ENCODE measurements around the gene FAM83B.
"Not testable (repeated sequence)": the region's sequence is repeated elsewhere in the genome, so short reads cannot be mapped to it uniquely, and the experiment has no call there.

The FAM83B gene

DNA sequence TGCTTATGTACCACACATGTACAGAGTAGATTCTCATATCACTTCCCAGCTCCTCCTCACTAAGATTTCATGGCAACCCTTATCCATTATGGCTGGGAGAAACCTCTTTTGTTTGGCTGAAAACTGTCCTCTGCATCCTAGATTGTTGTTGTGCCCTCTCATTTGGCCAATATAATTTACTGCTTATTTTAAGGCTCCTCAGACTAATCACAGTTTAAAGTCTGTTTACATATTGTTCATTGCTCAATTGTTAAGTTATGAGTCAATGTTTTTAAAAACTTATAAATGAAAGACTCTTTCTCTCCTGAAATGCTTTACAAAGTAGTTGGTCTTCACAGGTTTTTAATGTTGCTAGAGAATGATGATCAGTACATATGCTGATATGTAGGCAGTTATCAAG lies 57.3 kb downstream of the FAM83B start:
- no peaks in the 10 kb centered on the region for H3K4me1 Mint-ChIP-seq
- H3K36me3 Mint-ChIP-seq, result no peaks in the 10 kb centered on the region
- no peaks in the 10 kb centered on the region for H3K9me3 Mint-ChIP-seq
- no peak overlapping the region for H3K4me3 Mint-ChIP-seq
- no peaks in the 10 kb centered on the region for H3K27me3 Mint-ChIP-seq
- no peak overlapping the region for H3K27ac Mint-ChIP-seq

DNA sequence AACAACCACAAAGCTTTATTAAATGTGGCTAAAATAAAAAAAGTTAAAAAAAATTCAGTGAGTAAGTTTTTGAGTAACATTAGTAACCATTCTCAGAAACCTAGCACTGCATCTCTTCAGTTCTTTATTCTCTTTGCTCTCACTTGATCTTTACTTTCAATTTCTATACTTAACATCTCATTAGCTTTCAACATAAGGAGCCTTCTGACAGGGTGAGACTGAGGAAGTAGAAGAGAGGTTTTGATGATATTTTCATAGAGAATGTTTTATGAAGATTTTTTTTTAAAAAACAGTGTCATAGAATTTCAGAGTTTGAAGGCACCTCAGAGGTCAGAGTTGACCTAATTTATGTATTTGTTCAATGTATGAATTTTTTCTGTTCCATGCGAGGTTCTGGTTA lies 60.8 kb downstream of the FAM83B start:
- Mint-ChIP-seq H3K4me1 (no peaks in the 10 kb centered on the region), H3K27me3 (no peaks in the 10 kb centered on the region), H3K4me3 (no peak overlapping the region), H3K36me3 (no peaks in the 10 kb centered on the region), H3K27ac (no peak overlapping the region), H3K9me3 (no peaks in the 10 kb centered on the region)

DNA sequence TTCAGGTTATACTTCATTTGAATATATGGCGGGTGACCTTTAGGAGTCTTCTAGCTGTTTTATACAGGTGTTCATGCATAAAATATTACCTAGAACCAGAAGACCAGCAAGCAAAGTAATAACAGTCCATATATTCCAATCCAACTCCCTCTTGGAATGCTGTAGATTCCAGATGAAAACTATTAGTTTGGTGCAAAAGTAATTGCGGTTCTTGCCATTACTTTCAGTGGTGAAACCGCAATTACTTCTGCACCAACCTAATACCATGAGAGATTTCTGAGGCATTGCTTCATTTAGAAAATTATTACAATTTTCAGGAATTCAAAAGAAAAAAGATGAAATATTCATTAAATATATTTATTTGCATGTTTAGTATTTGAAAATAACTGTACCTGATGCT lies 62.6 kb downstream of the FAM83B start:
- H3K27me3 Mint-ChIP-seq, result no peaks in the 10 kb centered on the region
- H3K4me3 Mint-ChIP-seq, result no peak overlapping the region
- no peaks in the 10 kb centered on the region for H3K9me3 Mint-ChIP-seq
- no peak overlapping the region for H3K27ac Mint-ChIP-seq
- no peaks in the 10 kb centered on the region for H3K4me1 Mint-ChIP-seq
- H3K36me3 Mint-ChIP-seq, result no peaks in the 10 kb centered on the region

DNA sequence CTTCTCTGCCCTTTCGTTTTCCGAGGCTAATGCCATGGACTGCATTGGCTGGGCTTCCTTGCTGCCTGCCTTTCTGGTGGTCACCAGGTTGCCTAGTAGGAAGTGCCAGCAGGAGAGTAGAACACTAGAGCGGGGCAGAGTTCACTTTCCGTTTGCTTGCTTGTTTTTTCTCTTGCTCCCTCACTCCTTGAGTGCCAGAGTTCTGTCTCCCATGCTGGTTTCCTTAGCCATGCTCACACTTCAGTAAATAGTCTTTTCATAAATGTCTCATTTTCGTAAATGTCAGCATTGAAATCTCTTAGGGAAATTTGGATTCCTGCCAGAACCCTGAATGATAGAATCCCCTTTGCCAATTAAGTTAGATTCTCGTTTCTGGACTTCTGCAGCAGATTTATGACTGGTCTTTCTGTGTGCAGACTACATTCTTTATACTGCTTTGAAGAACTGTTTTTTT lies 63.9 kb downstream of the FAM83B start:
- no peaks in the 10 kb centered on the region for H3K4me1 Mint-ChIP-seq
- H3K36me3 Mint-ChIP-seq, result no peaks in the 10 kb centered on the region
- H3K9me3 Mint-ChIP-seq, result peaks cover 6% of the 10 kb centered on the region
- no peak overlapping the region for H3K27ac Mint-ChIP-seq
- H3K27me3 Mint-ChIP-seq, result no peaks in the 10 kb centered on the region
- H3K4me3 Mint-ChIP-seq, result no peak overlapping the region

DNA sequence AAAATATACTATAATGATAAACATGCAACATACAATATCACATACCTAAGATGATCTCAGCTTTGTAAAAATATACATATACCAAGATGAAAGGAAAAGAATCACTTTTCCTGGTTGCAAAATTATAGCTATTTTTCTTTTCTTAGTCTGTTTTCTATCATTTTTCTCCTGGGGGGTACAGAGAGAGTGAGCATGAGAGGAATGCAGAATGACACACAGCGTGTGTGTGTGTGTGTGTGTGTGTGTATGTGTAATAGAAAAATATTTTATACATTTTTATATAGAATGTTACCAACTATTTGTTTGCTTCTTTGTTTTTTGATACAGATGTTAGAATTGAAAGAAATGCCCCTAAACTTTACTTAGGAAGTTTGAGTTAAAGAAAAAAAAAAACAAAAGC lies 64.3 kb downstream of the FAM83B start:
- H3K27ac Mint-ChIP-seq, result no peak overlapping the region
- H3K27me3 Mint-ChIP-seq, result no peaks in the 10 kb centered on the region
- peaks cover 6% of the 10 kb centered on the region for H3K9me3 Mint-ChIP-seq
- no peaks in the 10 kb centered on the region for H3K4me1 Mint-ChIP-seq
- no peaks in the 10 kb centered on the region for H3K36me3 Mint-ChIP-seq
- H3K4me3 Mint-ChIP-seq, result no peak overlapping the region

DNA sequence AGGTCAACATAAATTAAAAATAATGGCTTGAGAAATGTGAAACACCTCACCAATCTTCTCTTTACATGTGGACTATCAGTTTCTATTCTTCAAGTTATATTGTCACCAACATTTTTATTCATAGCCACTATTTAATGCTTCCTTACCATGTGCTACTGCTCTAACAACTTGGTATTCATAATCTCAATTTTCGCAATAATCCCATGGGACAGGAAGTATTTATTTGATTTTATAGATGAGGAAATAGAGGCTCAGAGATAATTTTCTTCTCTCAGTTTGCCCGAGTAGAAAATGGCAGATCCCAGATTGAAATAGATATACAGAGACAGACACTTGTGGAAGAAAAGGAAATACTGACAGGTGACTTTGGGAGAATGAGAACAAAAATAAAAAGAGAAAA lies 66.6 kb downstream of the FAM83B start:
- Mint-ChIP-seq H3K27ac (no peak overlapping the region), H3K9me3 (peaks cover 6% of the 10 kb centered on the region), H3K4me1 (no peaks in the 10 kb centered on the region), H3K27me3 (no peaks in the 10 kb centered on the region), H3K4me3 (no peak overlapping the region), H3K36me3 (no peaks in the 10 kb centered on the region)

DNA sequence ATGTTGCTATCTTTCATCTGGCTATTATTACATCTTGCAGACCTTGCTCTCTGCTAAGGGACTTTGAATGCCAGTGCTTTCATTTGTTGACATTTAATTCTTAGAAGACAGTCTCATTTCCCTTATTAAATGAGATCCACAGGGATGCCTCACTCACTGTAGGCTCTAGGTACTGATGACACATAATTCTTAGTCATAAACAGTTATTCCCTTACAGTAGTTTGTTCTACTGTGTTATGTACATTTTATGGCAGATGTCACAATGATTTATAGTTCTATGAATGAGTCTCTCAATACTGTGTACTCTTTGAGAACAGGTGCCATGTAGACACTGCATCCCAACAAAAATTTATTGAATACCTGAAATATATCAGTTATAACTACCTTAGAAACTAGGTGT lies 70.3 kb downstream of the FAM83B start:
- Mint-ChIP-seq H3K9me3 (peaks cover 6% of the 10 kb centered on the region), H3K27me3 (no peaks in the 10 kb centered on the region)

DNA sequence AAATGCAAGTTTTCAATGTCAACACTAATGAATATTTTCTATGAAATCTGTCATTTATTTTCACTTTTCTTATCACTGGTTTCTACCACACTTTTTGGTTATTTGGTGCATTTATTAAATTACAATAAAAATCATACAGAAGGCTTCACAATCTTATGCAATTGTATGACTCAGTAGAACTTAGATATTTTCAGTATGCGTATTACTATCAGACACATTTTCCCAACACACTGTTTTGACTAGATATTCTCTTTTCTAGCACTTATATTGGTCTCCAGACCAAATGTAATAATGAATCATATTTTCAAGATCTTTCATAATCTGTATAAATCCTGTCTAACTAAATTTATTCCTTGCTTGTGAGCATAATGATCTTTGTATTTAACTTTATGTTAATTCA lies 74.1 kb downstream of the FAM83B start:
- H3K4me3 Mint-ChIP-seq, result no peak overlapping the region
- H3K36me3 Mint-ChIP-seq, result no peaks in the 10 kb centered on the region
- H3K4me1 Mint-ChIP-seq, result no peaks in the 10 kb centered on the region
- no peaks in the 10 kb centered on the region for H3K9me3 Mint-ChIP-seq
- no peaks in the 10 kb centered on the region for H3K27me3 Mint-ChIP-seq
- no peak overlapping the region for H3K27ac Mint-ChIP-seq

More for the DNA sequence above, 70.3 kb downstream of the FAM83B start:
- no peaks in the 10 kb centered on the region for H3K36me3 Mint-ChIP-seq
- H3K27ac Mint-ChIP-seq, result no peak overlapping the region
- no peak overlapping the region for H3K4me3 Mint-ChIP-seq
- no peaks in the 10 kb centered on the region for H3K4me1 Mint-ChIP-seq

DNA sequence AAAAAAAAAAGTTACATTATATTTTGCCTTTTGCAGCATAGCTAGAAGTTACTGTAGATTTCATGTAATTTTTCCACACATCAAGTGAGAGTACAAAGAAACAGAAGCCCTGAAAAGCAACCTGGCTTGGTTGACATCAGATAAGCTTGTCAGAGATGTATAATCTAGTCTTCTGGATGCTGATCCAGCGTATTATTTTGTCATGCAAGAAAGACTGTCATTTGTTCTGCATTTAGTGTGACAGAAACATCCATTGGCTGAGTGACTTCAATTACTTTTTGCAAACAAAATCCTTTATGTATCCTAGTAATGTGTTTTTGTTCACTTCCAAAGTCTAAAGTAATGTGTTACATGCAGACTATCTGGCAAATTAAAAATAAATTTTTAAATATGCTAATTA lies 75.3 kb downstream of the FAM83B start:
- H3K27me3 Mint-ChIP-seq, result no peaks in the 10 kb centered on the region
- H3K27ac Mint-ChIP-seq, result no peak overlapping the region
- no peaks in the 10 kb centered on the region for H3K36me3 Mint-ChIP-seq
- no peaks in the 10 kb centered on the region for H3K9me3 Mint-ChIP-seq
- H3K4me3 Mint-ChIP-seq, result no peak overlapping the region
- no peaks in the 10 kb centered on the region for H3K4me1 Mint-ChIP-seq

DNA sequence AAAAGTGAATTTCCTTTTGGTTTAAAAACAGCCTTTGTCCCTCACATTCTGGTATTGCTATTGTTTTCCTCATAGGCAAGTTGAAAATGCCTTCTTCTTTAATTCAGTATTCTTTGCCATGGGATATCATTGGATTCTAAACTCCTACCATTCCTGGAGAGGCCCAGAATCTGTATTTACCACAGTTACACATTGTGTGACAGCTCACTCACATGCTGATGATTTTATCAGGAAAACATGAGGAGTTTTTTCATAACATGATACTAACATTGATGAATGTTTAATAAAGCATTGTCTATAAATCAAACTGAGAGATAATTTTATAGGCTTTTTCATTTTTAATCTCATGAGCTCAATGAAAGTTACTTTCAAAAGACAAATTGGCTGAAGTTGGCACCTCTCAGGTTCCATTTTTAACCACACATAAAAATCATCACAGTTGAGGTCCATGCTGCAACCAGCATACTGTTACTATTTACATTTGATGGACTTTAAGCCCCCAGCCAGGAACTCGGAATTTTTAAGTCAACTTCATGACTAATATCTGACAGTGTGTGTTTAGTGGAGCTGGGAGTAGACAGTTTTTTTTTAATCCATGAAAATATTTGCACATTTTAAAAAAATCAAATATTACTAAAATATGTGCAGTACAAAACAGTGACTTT lies 82.8 kb downstream of the FAM83B start:
- Mint-ChIP-seq H3K4me1 (no peaks in the 10 kb centered on the region), H3K36me3 (no peaks in the 10 kb centered on the region), H3K27me3 (no peaks in the 10 kb centered on the region), H3K27ac (no peak overlapping the region), H3K9me3 (peaks cover 20% of the 10 kb centered on the region), H3K4me3 (no peak overlapping the region)

DNA sequence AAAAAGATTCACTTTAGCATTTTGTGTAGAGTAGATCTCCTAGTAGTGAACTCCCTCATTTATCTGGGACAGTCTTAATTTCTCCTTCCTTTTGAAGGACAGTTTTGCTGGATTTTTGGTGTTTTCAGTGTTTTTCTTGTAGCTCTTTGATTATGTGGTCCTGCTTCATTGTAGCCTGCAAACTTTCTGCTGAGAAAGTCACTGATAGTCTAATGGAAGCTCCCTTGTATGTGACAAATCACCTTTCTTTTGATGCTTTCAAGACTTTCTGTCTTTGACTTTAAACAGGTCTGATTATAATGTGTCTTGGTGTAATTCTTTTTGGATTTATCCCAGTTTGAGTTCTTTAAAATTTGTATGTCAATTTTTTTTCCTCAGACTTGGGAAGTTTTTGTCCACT lies 86.1 kb downstream of the FAM83B start:
- H3K27ac Mint-ChIP-seq, result no peak overlapping the region
- no peaks in the 10 kb centered on the region for H3K4me1 Mint-ChIP-seq
- no peaks in the 10 kb centered on the region for H3K27me3 Mint-ChIP-seq
- H3K36me3 Mint-ChIP-seq, result no peaks in the 10 kb centered on the region
- peaks cover 20% of the 10 kb centered on the region for H3K9me3 Mint-ChIP-seq
- no peak overlapping the region for H3K4me3 Mint-ChIP-seq

DNA sequence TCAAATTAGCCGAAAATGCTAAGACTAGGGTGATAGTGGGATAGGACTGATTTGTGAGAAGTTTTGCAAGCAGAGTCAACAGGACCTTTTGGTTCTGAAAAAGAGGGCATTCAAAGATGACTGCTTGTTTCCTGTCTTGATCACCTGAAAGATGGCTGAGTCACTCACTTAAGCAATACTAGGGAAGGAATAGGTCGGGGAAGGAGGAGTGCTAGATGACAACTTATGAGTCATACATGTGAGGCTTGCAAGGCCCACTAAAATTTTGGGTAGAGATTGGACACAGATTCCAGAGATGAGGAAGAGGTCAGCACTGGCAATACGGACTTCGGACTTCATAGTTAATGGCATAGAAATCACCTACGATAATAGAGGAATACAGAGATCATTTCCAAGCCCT lies 89.2 kb downstream of the FAM83B start:
- Mint-ChIP-seq H3K4me1 (no peaks in the 10 kb centered on the region), H3K27me3 (no peaks in the 10 kb centered on the region), H3K27ac (no peak overlapping the region), H3K36me3 (no peaks in the 10 kb centered on the region), H3K9me3 (peaks cover 16% of the 10 kb centered on the region), H3K4me3 (no peak overlapping the region)

DNA sequence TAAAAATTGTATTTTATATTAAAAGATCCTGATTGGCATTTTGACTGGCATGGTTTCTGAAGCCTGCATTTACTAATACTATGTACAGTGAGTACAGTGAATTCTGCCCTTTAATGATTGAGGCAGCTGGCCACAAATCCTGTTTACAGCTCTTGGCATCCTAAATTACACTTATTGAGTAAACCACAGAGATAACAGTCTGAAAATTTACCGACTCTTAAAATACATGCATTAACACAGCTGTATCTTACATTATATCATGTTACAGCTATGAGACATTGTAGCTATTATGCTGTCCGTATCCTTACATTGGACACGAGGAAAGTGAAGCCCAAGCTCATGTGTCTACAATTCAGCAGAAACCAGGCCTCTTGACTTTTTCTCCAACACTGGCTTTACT lies 90.8 kb downstream of the FAM83B start:
- Mint-ChIP-seq H3K4me1 (no peaks in the 10 kb centered on the region), H3K4me3 (no peak overlapping the region), H3K9me3 (peaks cover 9% of the 10 kb centered on the region), H3K27ac (no peak overlapping the region), H3K27me3 (no peaks in the 10 kb centered on the region), H3K36me3 (no peaks in the 10 kb centered on the region)

DNA sequence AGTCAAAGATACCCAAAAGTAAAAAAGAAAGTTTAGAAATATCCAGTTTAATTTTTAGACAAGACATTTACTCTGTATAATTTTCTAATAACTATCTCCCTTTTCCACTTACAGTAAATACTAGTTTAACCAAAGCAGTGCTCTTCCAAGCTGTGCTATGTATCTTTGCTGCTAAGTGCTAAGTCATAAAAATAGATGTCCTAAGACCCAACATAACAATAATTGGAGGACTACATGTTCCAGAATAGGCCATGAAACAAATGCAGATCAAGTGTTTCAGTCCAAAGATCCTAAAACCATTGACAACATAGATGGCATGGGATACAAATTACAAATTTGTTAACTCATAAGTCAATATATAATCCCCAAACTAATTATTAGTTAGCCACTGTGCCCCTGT lies 111.1 kb downstream of the FAM83B start:
- Mint-ChIP-seq H3K4me1 (no peaks in the 10 kb centered on the region), H3K27ac (no peak overlapping the region), H3K27me3 (no peaks in the 10 kb centered on the region), H3K36me3 (no peaks in the 10 kb centered on the region), H3K9me3 (no peaks in the 10 kb centered on the region), H3K4me3 (no peak overlapping the region)

DNA sequence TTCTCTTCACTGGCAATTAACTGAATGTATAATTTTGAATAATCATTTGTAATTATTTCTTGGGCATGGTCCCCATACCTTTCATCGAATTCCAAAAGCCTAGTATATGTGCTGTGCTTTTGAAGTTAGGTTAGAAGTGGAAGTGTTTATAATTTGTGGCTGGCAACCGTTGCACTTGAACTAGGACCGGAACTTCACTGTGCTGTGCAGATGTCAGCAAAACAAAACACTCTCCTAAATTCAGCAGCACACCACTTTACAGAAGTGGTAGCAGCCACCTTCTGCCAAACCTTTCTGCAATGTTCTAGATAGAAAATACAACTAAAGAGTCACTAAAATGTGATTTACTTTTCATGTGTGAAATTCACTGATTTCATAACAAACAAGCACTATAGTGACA lies 111.9 kb downstream of the FAM83B start:
- Mint-ChIP-seq H3K27ac (no peak overlapping the region), H3K27me3 (no peaks in the 10 kb centered on the region), H3K4me3 (no peak overlapping the region), H3K36me3 (no peaks in the 10 kb centered on the region), H3K4me1 (no peaks in the 10 kb centered on the region), H3K9me3 (no peaks in the 10 kb centered on the region)

DNA sequence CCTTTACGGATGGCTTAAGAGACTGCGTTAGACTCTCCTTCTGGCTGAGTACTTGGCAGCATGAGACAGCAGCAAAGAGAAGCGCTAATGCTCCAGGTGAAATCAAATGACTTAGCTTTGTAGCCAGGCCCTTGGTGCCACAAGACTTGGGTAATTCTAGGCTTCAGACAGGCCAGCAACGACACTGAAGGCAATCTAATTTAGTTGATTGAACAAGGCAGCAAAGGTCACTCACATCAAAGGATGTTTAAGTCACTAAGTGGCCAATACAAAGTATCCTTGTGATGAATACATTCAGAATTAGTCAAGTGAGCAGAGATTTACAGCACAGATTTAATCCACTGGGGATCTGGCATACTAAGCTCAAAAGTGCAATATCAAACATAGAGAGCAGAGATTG lies 113.2 kb downstream of the FAM83B start:
- H3K27ac Mint-ChIP-seq, result no peak overlapping the region
- H3K27me3 Mint-ChIP-seq, result no peaks in the 10 kb centered on the region
- H3K4me1 Mint-ChIP-seq, result no peaks in the 10 kb centered on the region
- H3K9me3 Mint-ChIP-seq, result no peaks in the 10 kb centered on the region
- H3K4me3 Mint-ChIP-seq, result no peak overlapping the region
- H3K36me3 Mint-ChIP-seq, result no peaks in the 10 kb centered on the region

DNA sequence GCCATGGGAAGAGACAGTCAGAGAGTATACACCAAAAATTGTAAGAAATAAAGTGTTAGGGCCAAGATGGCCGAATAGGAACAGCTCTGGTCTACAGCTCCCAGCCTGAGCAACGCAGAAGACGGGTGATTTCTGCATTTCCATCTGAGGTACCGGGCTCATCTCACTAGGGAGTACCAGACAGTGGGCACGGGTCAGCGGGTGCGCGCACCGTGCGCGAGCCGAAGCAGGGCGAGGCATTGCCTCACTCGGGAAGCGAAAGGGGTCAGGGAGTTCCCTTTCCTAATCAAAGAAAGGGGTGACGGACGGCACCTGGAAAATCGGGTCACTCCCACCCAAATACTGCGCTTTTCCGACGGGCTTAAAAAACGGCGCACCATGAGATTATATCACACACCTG lies 114.8 kb downstream of the FAM83B start:
- H3K27ac Mint-ChIP-seq, H3K36me3 Mint-ChIP-seq, H3K27me3 Mint-ChIP-seq, H3K4me3 Mint-ChIP-seq, H3K4me1 Mint-ChIP-seq, H3K9me3 Mint-ChIP-seq: not testable (repeated sequence)
